Memory B cell (primary cell): ENCODE data around the gene IGFL1.
A peak's percentile ranks its signal among the peaks of the same experiment; 100 is the strongest.
"Not testable (repeated sequence)": the region's sequence is repeated elsewhere in the genome, so short reads cannot be mapped to it uniquely, and the experiment has no call there.

ENCODE experiments used
- ATAC-seq: fragments of 150-1000 bp; cut with Tn5 transposase; 2 replicates; pipeline ENCODE4 v1.10.0; 2021; ENCODE audit warnings: low read depth, mild to moderate bottlenecking, moderate library complexity
- DNase-seq, 2 donors: peaks; one replicate each; pipeline ENCODE4 v3.0.0; 2022; ENCODE audit warnings: low spot score in 2 of 2
- H3K27ac Mint-ChIP-seq: one replicate; pipeline ENCODE4 v1.8.0; 2022; ENCODE audit warnings: mild to moderate bottlenecking, moderate library complexity, mixed read lengths
- H3K27me3 Mint-ChIP-seq: one replicate; pipeline ENCODE4 v1.8.0; 2022; ENCODE audit warnings: mixed read lengths
- H3K36me3 Mint-ChIP-seq: one replicate; pipeline ENCODE4 v1.8.0; 2022; ENCODE audit warnings: mild to moderate bottlenecking, mixed read lengths
- H3K4me1 Mint-ChIP-seq: one replicate; pipeline ENCODE4 v1.8.0; 2022; ENCODE audit warnings: mixed read lengths
- H3K4me3 Mint-ChIP-seq: one replicate; pipeline ENCODE4 v1.8.0; 2022; ENCODE audit warnings: mild to moderate bottlenecking, moderate library complexity, mixed read lengths
- H3K9me3 Mint-ChIP-seq: one replicate; pipeline ENCODE4 v1.8.0; 2022; ENCODE audit warnings: mixed read lengths

The IGFL1 gene

DNA sequence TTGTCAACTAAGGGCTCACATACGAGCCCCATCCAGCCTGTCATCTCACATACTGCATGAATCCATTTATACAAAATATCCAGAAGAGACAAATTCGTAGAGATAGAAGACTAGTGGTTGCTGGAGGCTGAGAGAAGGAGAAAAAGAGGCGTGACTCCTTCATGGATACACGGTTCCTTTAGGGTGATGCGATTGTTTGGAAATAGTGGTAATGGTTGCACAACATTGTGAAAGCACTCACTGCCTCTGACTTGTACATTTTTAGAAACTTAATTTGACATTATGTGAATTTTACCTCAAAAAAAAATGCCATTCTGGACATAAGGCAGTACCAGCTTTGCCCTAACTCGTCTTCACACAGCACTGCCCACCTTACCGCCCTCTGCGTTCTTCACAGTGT is 27.3 kb downstream of the IGFL1 start:
- Mint-ChIP-seq H3K27ac (no peak overlapping the region), H3K4me1 (no peaks in the 10 kb centered on the region), H3K36me3 (no peaks in the 10 kb centered on the region), H3K4me3 (no peak overlapping the region), H3K27me3 (peaks cover 15% of the 10 kb centered on the region), H3K9me3 (no peaks in the 10 kb centered on the region)
- DNase-seq: no peak
- no peak for ATAC-seq

DNA sequence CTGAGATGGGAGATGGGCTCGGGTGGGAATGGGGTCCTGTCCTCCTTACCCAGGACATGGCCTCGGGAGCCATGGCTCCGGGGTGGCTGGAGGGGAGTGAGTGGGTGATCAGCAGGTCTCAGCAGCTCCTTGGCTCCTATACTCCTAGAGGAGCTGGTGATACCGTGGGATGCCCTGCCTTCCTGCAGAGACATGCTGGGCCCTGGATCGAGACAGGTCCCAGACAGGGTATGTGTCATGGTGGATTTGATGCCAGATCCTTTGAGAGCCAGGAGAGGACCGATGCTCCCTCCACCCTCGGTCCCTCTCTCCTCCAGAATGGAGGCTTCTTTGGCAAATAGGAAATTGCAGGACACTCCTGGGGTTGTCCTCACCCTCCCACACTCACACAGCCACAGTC is 32.0 kb downstream of the IGFL1 start:
- ATAC-seq, DNase-seq, H3K9me3 Mint-ChIP-seq, H3K4me3 Mint-ChIP-seq, H3K4me1 Mint-ChIP-seq, H3K36me3 Mint-ChIP-seq, H3K27ac Mint-ChIP-seq: not testable (repeated sequence)
- peaks cover 15% of the 10 kb centered on the region for H3K27me3 Mint-ChIP-seq

DNA sequence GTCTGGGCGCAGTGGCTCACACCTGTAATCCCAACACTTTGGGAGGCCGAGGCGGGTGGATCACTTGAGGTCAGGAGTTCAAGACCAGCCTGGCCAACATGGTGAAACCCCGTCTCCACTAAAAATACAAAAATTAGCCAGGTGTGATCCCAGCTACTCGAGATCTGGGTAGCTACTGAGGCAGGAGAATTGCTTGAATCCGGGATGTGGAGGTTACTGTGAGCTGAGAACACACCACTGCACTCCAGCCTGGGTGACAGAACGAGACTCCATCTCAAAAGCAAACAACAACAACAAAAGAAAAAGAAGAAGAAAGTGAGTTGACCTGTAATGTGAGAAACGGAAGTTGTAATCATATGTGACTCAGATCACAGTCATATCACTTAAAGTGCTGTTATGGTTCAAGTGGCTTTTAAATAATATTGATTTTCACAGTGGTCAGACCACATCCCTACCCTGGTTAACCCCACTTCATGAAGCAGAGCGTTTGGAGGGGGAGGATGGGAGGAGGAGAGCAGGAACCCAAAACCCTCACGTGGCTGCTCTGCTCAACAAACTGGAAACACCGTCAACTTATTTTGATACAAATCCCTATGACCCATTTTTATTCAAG is 33.2 kb downstream of the IGFL1 start:
- not testable (repeated sequence) for H3K4me3 Mint-ChIP-seq, DNase-seq, H3K4me1 Mint-ChIP-seq, H3K9me3 Mint-ChIP-seq, H3K36me3 Mint-ChIP-seq, H3K27ac Mint-ChIP-seq
- peak; percentile 71 for ATAC-seq
- peaks cover 14% of the 10 kb centered on the region for H3K27me3 Mint-ChIP-seq

DNA sequence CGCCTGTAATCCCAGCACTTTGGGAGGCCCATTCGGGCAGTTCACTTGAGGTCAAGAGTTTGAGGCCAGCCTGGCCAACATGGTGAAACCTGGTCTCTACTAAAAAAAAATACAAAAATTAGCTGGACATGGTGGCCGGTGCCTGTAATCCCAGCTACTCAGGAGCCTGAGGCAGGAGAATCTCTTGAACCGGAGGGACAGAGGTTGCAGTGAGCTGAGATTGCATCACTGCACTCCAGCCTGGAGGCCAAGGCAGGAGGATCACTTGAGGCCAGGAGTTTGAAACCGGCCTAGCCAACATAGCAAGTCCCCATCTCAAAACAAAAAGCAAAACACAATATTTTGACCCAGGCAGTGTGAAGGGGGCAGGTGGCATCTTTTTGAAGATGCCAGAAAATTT is 35.3 kb downstream of the IGFL1 start:
- not testable (repeated sequence) for DNase-seq, H3K4me3 Mint-ChIP-seq, H3K9me3 Mint-ChIP-seq, H3K4me1 Mint-ChIP-seq, ATAC-seq, H3K27ac Mint-ChIP-seq, H3K36me3 Mint-ChIP-seq
- H3K27me3 Mint-ChIP-seq: peaks cover 15% of the 10 kb centered on the region

DNA sequence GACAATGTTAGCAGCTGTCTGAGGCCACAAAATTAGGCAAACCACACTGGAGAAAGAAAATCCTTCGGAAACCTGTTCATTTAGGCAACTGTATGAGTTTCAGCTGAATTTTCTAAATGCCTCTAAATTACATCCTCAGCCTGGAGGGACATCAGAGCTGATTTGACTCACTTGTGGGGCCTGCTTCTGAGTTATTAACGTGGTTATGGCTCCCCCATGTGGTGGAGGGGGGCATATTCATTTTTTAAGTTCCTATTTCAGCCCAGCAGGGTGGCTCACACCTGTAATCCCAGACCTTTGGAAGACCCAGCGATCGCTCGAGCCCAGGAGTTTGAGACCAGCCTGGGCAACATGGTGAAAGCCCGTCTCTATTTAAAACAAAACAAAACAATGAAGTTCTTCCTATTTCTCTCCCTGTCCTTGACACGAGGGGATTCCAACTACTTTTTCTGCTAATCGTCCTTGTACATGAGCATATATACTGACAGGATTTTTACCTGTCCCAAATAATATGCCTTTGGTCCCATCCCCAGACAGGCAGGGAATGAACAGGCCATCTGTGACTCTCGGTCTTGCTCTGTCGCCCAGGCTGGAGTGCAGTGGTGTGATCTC is 35.8 kb downstream of the IGFL1 start:
- Mint-ChIP-seq H3K27me3 (peaks cover 13% of the 10 kb centered on the region), H3K9me3 (no peaks in the 10 kb centered on the region), H3K4me1 (peaks cover 4% of the 10 kb centered on the region), H3K36me3 (no peaks in the 10 kb centered on the region), H3K27ac (no peak overlapping the region), H3K4me3 (no peak overlapping the region)
- DNase-seq (peak; percentile 60 to 65), ATAC-seq (peak; percentile 71)

DNA sequence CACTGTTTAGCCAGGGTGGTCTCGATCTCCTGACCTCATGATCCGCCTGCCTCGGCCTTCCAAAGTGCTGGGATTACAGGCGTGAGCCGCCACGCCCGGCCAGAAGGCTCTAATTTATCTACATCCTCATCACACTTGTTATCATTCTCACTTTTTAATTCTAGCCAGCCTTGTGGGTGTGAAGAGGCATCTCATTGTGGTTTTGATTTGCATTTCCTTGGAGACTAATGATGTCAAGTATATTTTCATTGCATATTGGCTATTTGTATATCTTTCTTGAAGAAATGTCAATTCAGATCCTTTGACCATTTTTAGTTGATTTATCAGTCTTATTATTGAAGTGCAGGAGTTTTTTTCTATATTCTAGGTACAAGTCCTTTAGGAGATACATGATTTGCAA is 39.6 kb downstream of the IGFL1 start:
- no peaks in the 10 kb centered on the region for H3K9me3 Mint-ChIP-seq
- no peaks in the 10 kb centered on the region for H3K4me1 Mint-ChIP-seq
- H3K4me3 Mint-ChIP-seq: no peak overlapping the region
- no peak overlapping the region for H3K27ac Mint-ChIP-seq
- DNase-seq (no peak), ATAC-seq (no peak)
- no peaks in the 10 kb centered on the region for H3K36me3 Mint-ChIP-seq
- H3K27me3 Mint-ChIP-seq: peaks cover 6% of the 10 kb centered on the region

DNA sequence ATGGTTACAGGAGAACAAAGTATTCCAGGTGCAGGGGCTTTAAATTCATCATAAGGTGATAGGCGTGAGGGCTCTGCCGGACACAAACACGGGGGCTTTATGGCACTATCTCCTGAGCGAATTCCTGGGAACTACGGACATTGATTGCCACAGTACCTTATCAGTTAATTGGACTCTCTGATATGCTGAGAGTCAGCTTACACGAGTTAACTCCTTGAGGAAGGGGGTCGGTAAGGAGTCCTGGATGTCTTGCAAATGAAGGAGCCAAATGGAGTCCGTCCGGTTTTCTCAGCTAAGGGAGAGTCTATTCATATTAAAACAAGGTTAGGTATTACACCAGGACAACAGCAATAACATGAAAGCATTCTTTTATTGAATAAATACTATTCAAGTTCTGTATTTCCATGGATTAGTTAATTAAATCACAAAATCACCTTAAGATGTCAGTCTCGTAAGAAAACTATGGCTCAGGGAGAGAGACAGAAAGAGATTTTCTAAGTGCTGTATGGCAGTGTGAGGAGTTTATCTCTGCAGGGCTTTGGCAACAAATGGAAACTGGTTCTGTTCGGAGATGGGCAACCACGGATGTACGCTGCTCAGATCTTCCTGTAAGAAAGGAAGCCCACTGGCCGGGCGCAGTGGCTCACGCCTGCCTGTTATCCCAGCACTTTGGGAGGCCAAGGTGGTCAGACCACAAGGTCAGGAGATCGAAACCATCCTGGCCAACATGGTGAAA is 41.1 kb downstream of the IGFL1 start:
- no peak for ATAC-seq
- H3K27me3 Mint-ChIP-seq: peaks cover 6% of the 10 kb centered on the region
- H3K9me3 Mint-ChIP-seq: no peaks in the 10 kb centered on the region
- DNase-seq: no peak
- H3K36me3 Mint-ChIP-seq: no peaks in the 10 kb centered on the region
- no peak overlapping the region for H3K4me3 Mint-ChIP-seq
- no peak overlapping the region for H3K27ac Mint-ChIP-seq
- no peaks in the 10 kb centered on the region for H3K4me1 Mint-ChIP-seq

DNA sequence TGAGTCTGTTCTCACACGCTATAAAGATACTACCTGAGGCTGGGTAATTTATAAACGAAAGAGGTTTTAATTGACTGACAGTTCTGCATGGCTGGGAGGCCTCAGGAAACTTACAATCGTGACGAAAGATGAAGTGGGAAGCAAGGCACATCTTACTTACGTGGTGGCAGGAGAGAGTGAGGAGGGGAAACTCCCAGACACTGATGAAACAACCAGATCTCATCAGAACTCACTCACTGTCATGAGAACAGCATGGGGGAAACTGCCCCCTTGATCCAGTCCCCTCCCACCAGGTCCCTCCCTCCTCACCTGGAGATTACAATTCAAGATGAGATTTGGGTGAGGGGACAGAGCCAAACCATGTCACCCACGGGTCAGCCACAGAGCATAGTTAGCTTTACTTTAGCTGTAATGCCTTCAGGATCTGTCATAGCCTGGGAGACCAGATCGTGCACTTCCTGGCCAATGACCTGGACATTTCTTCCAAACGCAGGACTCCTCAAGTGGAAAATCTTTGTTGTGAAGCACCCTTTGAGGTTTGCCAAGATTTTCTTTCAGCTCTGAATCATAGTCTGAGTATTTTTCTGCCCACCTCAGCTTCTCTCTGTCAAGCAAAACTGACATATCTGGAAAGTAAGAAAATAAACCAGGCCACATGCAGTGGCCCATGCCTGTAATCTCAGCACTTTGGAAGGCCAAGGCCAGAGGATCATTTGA is 42.1 kb downstream of the IGFL1 start:
- no peak for DNase-seq
- Mint-ChIP-seq H3K4me3 (no peak overlapping the region), H3K4me1 (no peaks in the 10 kb centered on the region), H3K27me3 (peaks cover 8% of the 10 kb centered on the region), H3K27ac (no peak overlapping the region), H3K9me3 (no peaks in the 10 kb centered on the region), H3K36me3 (no peaks in the 10 kb centered on the region)
- peak; percentile 48 for ATAC-seq

DNA sequence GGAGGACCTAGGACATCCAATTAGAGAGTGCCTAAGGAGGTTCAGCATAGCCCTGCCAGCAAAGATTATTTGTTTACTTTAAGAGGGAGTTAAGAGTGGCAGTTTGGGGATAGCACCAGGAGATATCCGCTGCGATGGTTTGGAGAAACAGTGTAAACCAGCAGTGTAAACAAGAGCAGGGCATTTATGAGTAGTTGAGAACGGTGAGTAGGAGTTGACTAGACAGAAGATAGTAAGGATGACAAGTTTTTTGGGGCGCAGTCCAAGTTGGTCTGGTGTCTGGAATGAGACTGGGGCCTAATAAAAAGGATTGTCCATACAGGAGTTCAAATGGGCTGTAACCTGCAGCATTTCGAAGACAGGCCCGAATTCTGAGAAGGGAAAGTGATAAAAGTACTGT is 44.4 kb downstream of the IGFL1 start:
- not testable (repeated sequence) for H3K9me3 Mint-ChIP-seq

DNA sequence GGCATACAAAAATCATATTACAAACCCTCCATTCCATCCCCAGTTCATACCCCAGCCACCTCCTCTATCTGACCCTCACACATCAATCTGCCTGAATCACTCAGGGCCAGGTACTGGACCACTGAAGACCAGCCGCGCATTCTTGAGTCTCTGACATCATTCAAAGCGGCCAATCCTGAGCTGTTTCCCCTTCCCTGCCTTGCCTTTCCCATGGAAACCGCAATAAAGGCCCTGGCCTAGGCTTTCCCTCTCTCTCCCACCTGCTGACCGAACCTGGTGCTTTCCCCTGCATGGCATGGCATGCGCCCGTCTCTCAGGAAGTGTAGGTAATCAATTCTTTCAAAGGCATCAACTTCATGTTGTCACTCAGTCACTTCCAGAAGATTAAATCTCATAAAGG is 49.6 kb downstream of the IGFL1 start:
- Mint-ChIP-seq H3K27ac (no peak overlapping the region), H3K4me1 (no peaks in the 10 kb centered on the region), H3K27me3 (peaks cover 21% of the 10 kb centered on the region), H3K4me3 (no peak overlapping the region), H3K9me3 (no peaks in the 10 kb centered on the region), H3K36me3 (no peaks in the 10 kb centered on the region)
- DNase-seq (no peak), ATAC-seq (no peak)

More for the DNA sequence above, 44.4 kb downstream of the IGFL1 start:
- DNase-seq, H3K4me3 Mint-ChIP-seq, H3K4me1 Mint-ChIP-seq, ATAC-seq, H3K27ac Mint-ChIP-seq, H3K36me3 Mint-ChIP-seq: not testable (repeated sequence)
- peaks cover 19% of the 10 kb centered on the region for H3K27me3 Mint-ChIP-seq
